ENCODE results near the gene SMIM12. TPM values are rescaled to one million over a fixed set of nuclear protein-coding genes. Genes with fewer than 3 reads are reported as not detected.

Gene SMIM12
- total RNA-seq, 1 donor: 25.3 TPM

GRCh38 chr1:34850382-34850781, 9.2 kb downstream of the SMIM12 start:
- TF ChIP-seq CTCF (IDR thresholded peaks at IDR 0.05; ENCODE audit: extremely low read depth, low read depth, low read length): no peak
- H3K36me3 ChIP-seq (ENCODE audit: insufficient read depth, low read length): peaks cover 17% of the 10 kb centered on the region
- no peaks in the 10 kb centered on the region for H3K27me3 ChIP-seq (ENCODE audit: insufficient read depth, low read length)
- H3K4me1 ChIP-seq (ENCODE audit: insufficient read depth, low read length): peaks cover 9% of the 10 kb centered on the region
- H3K4me2 ChIP-seq (ENCODE audit: insufficient read depth, low read length): no peak overlapping the region
- no peak overlapping the region for H3K27ac ChIP-seq (ENCODE audit: low read depth, low read length)
- H2AFZ ChIP-seq (ENCODE audit: low read length): no peak overlapping the region
- H3K4me3 ChIP-seq (ENCODE audit: insufficient read depth, low read length): no peak overlapping the region
- no peaks in the 10 kb centered on the region for H3K9me3 ChIP-seq (ENCODE audit: low read depth, low read length)
- no peak for DNase-seq (ENCODE audit: insufficient read length, low spot score, missing footprints)
- peaks cover 44% of the 10 kb centered on the region for H4K20me1 ChIP-seq (ENCODE audit: insufficient read depth, low read length)
- H3K79me2 ChIP-seq (ENCODE audit: insufficient read depth, low read length): peaks cover 32% of the 10 kb centered on the region

DNA sequence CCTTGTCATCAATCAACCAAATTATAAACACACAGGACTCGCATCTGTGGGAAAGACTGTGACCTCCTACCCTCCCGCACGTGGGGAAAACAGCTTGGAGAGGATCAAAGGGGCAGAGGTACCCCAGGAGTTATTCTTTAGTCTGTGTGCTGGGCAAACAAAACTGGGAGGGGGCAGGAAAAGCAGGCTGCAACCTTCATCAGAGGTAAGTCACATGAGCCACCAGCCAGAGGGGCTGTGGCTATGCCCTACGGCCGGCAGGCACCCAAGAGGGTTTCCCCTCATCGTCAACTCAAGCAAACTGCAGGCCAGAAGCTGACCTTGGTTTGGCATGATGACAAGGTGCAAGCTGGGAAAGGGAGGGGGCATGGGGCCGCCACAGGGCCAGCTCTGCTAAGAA, 12.5 kb downstream of the SMIM12 start:
- no peak overlapping the region for H3K4me3 ChIP-seq (ENCODE audit: insufficient read depth, low read length)
- H3K4me1 ChIP-seq (ENCODE audit: insufficient read depth, low read length): peaks cover 9% of the 10 kb centered on the region
- no peak overlapping the region for H3K4me2 ChIP-seq (ENCODE audit: insufficient read depth, low read length)
- H3K79me2 ChIP-seq (ENCODE audit: insufficient read depth, low read length): peaks cover 21% of the 10 kb centered on the region
- TF ChIP-seq CTCF (IDR thresholded peaks at IDR 0.05; ENCODE audit: extremely low read depth, low read depth, low read length): no peak
- no peaks in the 10 kb centered on the region for H3K9me3 ChIP-seq (ENCODE audit: low read depth, low read length)
- H4K20me1 ChIP-seq (ENCODE audit: insufficient read depth, low read length): peaks cover 43% of the 10 kb centered on the region
- no peak overlapping the region for H2AFZ ChIP-seq (ENCODE audit: low read length)
- H3K36me3 ChIP-seq (ENCODE audit: insufficient read depth, low read length): peaks cover 4% of the 10 kb centered on the region
- no peak for DNase-seq (ENCODE audit: insufficient read length, low spot score, missing footprints)
- H3K27me3 ChIP-seq (ENCODE audit: insufficient read depth, low read length): no peaks in the 10 kb centered on the region
- H3K27ac ChIP-seq (ENCODE audit: low read depth, low read length): no peak overlapping the region

DNA sequence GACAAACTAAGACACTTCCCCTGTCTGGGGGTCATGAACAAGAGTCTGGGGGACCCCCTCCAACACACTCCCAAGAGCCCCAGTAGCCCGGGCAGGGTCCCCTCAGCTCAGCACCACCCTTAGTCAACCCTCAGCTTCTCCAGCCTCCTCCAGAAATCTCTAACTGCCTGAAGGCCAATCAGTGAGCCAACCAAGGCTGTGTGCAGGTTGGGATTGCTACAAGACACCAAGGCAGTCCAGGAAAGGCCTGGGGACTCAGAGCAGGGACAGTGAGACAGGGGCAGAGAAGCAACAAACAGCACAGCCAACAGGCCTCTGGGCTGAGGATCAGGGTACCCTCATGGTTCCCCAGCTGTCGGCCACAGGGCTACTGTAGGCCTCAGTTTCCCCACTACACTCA, 13.3 kb downstream of the SMIM12 start:
- no peak for TF ChIP-seq CTCF (IDR thresholded peaks at IDR 0.05; ENCODE audit: extremely low read depth, low read depth, low read length)
- Histone ChIP-seq H3K79me2 (ENCODE audit: insufficient read depth, low read length) (peaks cover 13% of the 10 kb centered on the region), H3K9me3 (ENCODE audit: low read depth, low read length) (no peaks in the 10 kb centered on the region), H3K36me3 (ENCODE audit: insufficient read depth, low read length) (no peaks in the 10 kb centered on the region), H4K20me1 (ENCODE audit: insufficient read depth, low read length) (peaks cover 41% of the 10 kb centered on the region), H3K4me2 (ENCODE audit: insufficient read depth, low read length) (no peak overlapping the region), H3K4me1 (ENCODE audit: insufficient read depth, low read length) (peaks cover 2% of the 10 kb centered on the region), H2AFZ (ENCODE audit: low read length) (no peak overlapping the region), H3K27me3 (ENCODE audit: insufficient read depth, low read length) (no peaks in the 10 kb centered on the region), H3K4me3 (ENCODE audit: insufficient read depth, low read length) (no peak overlapping the region), H3K27ac (ENCODE audit: low read depth, low read length) (no peak overlapping the region)
- no peak for DNase-seq (ENCODE audit: insufficient read length, low spot score, missing footprints)

- DNase-seq (ENCODE audit: insufficient read length, low spot score, missing footprints): no peak
These were observed 14.2 kb downstream of the SMIM12 start for GRCh38 chr1:34845131-34845901.

More at GRCh38 chr1:34845131-34845901, 14.2 kb downstream of the SMIM12 start:
- H3K27me3 ChIP-seq (ENCODE audit: insufficient read depth, low read length): no peaks in the 10 kb centered on the region
- no peak overlapping the region for H3K4me2 ChIP-seq (ENCODE audit: insufficient read depth, low read length)
- no peaks in the 10 kb centered on the region for H3K9me3 ChIP-seq (ENCODE audit: low read depth, low read length)
- no peak overlapping the region for H3K4me3 ChIP-seq (ENCODE audit: insufficient read depth, low read length)
- H3K79me2 ChIP-seq (ENCODE audit: insufficient read depth, low read length): peaks cover 4% of the 10 kb centered on the region
- no peak for TF ChIP-seq CTCF (IDR thresholded peaks at IDR 0.05; ENCODE audit: extremely low read depth, low read depth, low read length)
- no peak overlapping the region for H3K27ac ChIP-seq (ENCODE audit: low read depth, low read length)
- no peaks in the 10 kb centered on the region for H3K4me1 ChIP-seq (ENCODE audit: insufficient read depth, low read length)
- peaks cover 36% of the 10 kb centered on the region for H4K20me1 ChIP-seq (ENCODE audit: insufficient read depth, low read length)
- H3K36me3 ChIP-seq (ENCODE audit: insufficient read depth, low read length): no peaks in the 10 kb centered on the region
- no peak overlapping the region for H2AFZ ChIP-seq (ENCODE audit: low read length)
